KOPT-K1 (cell line): ENCODE results near the gene IGFBP2.

ENCODE experiments used
- H3K27ac ChIP-seq: fragments of 200-600 bp; sonication (generic); 2 replicates; pipeline ENCODE4 v1.5.1; 2016; ENCODE audit warnings: antibody characterized with exemption, mild to moderate bottlenecking, low read depth, low read length; ENCODE audit not compliant: poor library complexity, severe bottlenecking
- H3K36me3 ChIP-seq: fragments of 200-600 bp; sonication (generic); 2 replicates; pipeline ENCODE4 v1.5.1; 2017; ENCODE audit warnings: antibody characterized with exemption, mild to moderate bottlenecking, low read length, moderate library complexity; ENCODE audit not compliant: insufficient read depth
- H3K9me3 ChIP-seq: fragments of 200-600 bp; sonication (generic); 2 replicates; pipeline ENCODE4 v1.5.1; 2017; ENCODE audit warnings: antibody characterized with exemption, low read length, mild to moderate bottlenecking; ENCODE audit not compliant: insufficient read depth, poor library complexity, severe bottlenecking

Gene IGFBP2

DNA sequence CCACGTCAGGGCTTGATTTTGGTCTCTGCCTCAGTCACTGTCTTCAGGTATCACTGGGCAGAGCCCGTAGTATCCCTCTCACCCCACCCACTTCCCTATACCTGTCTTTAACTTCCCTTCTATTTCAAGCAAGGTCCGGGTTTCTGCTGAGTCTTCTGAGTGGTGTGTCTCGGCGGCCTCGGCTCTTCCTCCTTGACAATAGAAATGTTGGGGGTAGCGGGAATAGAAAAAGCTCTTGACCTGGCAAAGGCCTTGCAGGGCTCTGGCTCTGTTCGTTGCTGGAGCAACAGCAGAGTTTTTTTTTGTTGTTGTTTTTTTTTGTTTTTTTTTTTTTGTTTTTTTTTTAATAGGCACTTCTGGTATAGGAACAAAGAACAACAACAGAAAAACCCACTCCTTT is 78.1 kb downstream of the IGFBP2 start:
- no peaks in the 10 kb centered on the region for H3K36me3 ChIP-seq
- no peaks in the 10 kb centered on the region for H3K9me3 ChIP-seq
- H3K27ac ChIP-seq = no peak overlapping the region

DNA sequence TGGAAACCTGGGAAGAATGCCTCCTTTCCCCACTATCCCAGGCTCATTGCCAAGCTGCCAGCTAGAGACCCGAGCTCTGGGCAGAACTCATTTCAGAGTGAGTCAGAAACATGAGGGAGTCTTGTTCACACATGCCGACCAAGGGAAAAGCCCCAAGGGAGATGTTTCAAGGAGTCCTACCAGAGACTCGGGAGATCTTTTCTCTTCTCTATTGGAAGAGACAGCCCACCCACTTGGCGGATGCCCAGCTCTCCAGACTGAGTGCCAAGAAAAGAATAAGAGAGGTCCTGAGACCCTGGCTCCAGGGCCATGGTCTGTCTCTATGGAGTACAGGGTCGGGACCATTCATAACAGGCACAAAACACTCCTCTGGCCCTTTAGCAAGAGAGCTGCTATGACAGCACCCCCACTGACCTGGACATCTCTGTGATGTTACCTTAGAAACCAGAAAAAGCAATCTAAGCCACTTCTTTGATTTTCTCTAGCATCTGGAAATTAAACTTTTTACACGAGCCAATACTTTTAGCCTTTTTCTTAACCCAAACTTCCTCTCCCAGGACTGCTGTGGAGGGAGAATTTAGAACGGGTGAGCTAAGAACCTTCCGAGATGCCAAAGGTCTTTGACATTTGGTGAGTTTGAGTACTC is 80.6 kb downstream of the IGFBP2 start:
- H3K27ac ChIP-seq = no peak overlapping the region

More for the DNA sequence above, 80.6 kb downstream of the IGFBP2 start:
- Histone ChIP-seq H3K36me3 (no peaks in the 10 kb centered on the region), H3K9me3 (no peaks in the 10 kb centered on the region)
